HG02610 (cell line): ENCODE results near the gene GLRA1.

Experiments
- ATAC-seq: cut with Tn5 transposase; IDR thresholded peaks from one replicate; pipeline ENCODE4 v1.9.1; 2021; ENCODE audit warnings: mild to moderate bottlenecking, moderate library complexity; ENCODE audit not compliant: unreplicated experiment

GLRA1 gene

DNA sequence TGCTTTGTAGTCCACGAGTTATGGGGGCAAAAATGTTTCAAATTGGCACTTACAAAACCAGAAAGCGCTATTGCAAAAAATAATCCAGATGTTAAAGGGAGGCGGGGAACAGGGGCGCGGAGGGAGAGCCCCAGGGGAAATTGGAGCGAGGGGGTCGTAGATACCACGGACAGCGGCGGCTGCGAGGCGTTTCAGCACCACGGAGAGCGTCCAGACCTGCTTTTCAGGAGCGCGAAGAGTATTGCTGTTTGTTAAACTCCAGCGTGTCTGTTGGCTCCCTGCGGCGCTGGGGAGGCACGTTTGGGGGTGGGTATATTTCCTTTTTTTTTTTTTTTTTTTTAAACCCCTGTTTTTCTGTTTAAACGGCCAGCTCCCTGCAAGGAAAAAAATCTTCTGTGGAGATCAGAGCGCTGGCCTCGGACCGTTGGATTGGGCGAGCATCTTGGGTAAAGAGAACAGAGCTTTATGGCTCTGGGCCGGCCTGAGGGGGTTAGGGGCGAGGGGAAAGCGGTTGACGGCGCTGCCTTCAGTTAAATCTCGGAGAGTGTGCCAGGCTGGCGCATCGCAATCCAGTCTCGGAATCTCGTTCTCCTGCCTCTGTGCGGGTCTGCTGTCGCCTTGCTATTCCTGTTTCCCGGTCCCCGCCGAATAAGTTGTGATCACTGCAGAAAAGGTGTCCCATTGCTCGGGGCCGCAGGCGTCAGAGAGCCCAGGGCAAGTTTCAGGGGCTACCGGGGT, at the start of gene GLRA1:
TSS of gene GLRA1 (minus strand) at position 288 of the 738 bp plus-strand sequence. CDS start 302 bp downstream, outside the sequence.
- no peak for ATAC-seq

DNA sequence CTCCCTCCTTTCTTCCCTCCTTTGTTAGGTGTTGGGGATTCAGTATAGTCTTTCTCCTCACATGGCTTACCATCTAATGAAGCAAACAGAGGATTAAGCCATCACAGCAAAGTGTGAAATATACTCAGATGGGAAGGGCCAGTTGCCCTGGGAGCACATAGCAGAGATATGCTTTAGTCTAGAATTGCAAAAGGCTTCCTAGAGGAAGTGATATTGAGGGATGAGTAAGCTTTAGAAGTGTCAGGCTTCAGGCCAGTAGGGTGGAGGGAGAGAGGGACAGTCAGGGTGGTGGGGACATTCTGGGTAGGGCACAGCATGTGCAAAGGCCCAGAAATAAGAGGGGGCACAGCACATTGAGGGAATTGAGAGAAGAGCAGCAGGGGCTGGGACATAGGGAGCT, 46.2 kb upstream of the GLRA1 start:
- no peak for ATAC-seq

DNA sequence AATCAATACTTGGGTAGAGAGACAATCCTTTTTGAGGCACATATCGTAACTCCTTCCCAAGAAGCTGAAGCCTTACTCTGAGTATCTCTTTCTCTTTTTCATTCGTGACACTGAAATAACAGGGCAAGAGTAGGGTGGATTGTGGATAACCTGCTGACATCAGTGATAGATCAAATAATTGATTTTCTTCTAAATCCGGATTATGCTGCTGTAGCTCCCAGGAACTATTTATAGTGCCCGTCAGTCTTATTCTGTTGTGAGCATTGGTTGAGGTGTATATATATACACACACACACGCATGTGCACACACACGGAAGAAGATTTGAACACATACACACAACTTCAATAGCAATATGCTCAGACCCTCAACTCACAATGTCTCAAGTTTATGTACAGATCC, 43.2 kb upstream of the GLRA1 start:
- ATAC-seq, result no peak

DNA sequence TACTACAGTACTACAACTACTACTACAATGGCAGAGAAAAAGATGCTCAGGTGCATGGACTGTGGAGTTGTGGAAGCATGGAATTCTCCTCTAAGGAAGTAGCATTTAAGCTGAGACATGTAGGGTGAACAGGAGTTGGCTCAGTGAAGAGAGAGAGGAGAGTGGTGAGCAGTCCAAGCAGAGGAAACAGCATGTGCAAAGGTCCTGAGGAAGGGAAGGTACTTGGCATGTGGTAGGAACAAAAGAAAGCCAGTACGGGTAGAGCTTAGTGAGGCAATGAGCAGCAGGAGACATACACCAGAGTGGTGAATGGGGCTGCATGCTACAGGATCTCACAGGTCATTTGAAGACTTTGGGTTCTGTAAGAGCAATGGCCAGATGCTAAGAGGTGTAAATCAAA, 41.4 kb upstream of the GLRA1 start:
- ATAC-seq, result no peak

DNA sequence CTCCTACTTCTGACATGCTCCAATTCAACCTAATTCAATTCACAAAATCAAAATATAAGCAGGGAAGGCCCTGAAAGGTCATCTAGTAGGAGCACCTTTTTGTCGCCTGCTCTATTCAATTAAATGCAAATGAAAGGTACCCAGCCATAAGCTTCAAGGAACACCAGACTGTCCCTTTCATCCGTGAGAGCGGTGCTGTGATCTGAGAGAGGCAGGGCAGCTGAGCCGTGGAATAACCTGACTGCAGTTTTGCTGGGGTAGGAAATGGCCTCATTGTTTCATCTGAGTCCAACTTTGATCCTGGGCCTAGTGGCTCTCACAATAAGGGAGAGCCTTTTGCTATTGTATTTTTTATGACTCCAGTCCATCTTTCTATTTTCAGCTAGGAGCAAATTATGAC, 39.8 kb upstream of the GLRA1 start:
- ATAC-seq, result no peak

DNA sequence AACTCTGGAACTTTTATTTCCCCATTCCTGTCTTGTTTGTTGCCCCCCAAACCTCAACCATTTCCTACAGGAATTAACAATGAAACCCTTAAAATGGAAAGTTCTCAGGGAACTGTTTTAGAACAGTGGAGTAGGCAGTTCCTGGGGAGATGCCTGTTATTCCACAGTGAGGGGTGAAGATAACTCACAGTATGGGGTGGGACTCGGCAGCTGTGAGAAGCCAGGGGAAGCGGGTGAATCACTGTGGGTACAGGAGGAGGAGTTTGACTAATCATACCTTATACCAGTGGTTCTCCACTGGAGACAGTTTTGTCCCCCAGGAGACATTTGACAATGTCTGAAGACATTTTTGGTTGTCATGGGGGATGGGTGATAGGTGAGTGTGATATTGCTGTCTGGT, 36.9 kb upstream of the GLRA1 start:
- no peak for ATAC-seq

DNA sequence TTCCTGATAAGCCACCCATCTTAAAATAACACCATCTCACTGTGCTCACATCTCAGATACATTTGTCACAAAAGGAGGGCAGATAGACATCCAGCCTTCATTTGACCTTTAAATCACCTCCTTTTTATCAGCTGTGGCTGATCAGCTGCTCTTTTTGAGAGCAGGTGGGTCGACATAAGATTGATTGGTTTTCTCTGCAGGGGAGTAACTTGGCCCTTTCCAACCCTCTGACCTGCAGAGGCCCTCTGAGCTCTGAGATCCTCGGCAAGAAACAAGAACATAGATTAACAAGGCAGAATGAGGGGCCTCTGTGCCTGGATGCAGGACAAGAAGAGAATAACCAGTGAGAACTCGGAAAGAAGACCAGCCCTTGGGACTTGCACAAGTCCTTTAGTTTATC, 33.5 kb upstream of the GLRA1 start:
- no peak for ATAC-seq

DNA sequence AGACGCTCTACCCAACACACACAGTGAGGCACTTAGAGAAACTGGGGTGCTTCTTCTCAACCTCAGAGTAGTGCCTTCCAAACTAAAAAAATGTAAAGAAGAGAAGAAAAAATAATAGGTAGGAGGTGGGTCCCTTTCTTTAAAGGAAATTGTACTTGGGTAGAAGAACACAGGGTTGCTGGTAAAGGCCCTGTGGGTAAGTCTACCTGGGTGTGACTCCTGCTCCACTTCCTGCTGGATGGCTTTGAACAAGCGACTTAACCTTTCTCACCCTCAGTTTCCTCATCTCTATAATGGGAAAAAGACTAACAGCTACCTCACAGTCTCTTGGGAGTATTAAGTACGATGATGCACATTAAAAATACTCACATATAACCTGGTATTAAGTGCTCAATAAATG, 32.1 kb upstream of the GLRA1 start:
- no peak for ATAC-seq

DNA sequence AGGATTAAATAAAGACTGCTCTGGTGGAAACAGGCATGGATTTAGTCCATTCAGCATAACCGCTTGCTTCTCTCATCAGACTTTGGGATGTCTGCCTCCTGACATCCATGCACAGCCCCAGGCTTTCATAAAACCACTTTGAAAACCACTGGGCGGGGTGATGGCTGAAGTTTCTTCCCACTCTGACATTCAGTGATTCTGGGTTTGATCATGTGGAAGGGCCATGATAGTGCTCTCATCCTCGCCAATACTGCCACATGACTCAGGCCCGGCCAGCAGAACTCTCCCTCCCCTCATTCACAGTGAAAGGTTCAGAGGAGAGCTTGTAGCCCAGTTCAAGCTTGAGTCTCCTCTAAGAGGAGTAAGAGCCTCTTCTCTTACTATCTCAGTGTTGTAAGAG, 29.6 kb upstream of the GLRA1 start:
- ATAC-seq, result no peak

DNA sequence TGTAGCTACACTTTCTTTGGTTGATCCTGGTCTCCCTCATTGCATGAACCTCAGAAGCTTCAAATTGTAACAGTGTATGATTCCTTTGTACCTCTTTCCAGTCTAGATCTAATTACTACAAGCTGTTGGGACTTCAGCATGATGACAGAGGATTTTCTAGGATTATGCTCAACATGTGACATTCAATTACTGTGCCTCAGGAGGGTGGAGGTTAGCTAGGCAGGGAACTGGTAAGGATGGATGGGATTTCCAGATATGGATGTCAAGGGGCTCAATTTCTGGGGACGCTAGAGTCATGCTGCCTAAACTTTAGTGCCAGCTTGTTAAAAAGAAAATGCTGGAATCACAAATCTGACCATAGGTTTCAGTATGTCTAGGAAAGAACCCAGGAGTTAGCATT, 29.2 kb upstream of the GLRA1 start:
- ATAC-seq, result no peak

DNA sequence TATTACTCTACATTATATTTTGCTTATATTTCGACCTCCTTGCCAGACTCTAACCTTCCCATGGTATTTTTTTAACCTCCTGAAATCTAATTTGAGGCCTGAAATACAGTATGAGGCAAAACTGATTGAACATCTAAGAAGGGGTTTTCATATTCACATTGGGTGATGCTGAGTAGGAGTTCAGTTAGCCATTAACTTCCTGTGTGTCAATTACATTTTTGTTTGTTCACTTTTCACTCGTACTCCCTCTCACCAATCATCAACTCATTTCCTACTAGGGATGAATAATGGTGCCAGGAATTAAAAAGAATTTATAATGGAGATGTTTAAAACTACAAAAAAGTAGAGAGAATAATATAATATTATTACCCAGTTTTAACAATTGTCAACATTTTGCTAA, 27.6 kb upstream of the GLRA1 start:
- ATAC-seq, result no peak

DNA sequence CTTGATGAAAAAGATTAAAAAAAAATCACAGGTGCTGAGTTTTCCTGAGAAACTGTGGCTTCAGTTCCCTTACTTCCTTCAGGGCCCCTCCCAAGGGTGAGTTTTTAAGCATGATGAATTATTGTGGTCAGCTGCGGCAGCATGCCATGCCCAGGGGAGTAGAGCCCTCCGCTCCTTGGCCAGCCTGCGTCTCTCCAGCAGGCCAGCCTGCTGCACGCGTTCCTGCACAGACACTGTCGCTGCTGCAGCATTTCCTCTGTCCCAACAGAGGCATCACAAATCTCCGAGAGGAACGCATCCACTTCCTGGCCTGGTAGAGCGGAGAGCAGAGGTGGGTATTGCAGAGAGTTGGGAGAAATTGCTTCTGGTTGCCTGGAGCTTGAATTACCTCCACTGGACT, 26.1 kb upstream of the GLRA1 start:
- ATAC-seq, result no peak

DNA sequence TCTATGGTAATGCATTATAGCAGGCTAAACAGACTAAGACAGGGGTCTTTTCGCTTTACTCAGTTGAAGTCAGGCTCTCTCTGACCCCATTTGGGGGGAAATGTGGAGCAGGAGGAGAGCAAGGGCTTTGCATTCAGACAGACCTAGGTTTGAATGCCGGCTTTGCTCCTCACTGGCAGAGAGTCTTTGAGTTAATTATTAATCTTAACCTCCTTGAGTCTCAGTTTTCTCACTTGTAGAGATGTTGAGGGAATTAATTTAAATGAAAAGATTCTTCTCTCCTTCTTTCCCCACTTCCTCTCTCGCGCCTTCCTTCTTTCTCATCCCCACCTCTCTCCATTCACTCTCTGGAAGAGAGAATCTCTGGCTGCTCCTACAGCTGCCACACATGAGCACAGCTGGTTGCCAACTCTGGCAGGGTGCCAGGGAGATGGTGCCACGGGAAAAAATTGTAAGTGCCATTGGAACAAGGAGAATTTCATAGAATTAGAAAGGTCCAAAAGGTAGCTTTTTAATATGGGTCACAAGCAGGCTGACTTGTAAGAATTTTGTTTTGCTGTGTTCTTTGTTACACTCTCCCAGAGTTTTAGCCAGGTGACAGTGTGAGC, 25.2 kb upstream of the GLRA1 start:
- no peak for ATAC-seq

DNA sequence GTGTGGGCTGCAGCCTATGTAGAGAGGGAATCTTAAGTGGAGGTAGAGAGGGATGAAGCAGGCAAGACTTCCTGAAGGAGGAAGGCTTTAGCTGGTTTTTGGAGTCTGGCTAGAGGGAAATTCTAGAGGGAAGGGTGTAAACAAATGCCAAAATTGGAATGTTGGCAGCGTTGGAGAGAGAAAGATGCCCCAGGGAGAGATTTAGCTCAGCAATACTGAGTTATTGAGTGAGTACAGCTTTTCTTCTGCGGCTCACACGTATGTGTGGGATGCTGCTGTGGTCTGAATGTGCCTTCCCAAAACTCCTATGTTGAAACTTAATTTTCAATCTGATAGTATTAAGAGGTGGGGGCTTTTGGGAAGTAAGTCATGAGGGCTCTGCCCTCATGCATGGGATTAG, 24.5 kb upstream of the GLRA1 start:
- ATAC-seq, result no peak

DNA sequence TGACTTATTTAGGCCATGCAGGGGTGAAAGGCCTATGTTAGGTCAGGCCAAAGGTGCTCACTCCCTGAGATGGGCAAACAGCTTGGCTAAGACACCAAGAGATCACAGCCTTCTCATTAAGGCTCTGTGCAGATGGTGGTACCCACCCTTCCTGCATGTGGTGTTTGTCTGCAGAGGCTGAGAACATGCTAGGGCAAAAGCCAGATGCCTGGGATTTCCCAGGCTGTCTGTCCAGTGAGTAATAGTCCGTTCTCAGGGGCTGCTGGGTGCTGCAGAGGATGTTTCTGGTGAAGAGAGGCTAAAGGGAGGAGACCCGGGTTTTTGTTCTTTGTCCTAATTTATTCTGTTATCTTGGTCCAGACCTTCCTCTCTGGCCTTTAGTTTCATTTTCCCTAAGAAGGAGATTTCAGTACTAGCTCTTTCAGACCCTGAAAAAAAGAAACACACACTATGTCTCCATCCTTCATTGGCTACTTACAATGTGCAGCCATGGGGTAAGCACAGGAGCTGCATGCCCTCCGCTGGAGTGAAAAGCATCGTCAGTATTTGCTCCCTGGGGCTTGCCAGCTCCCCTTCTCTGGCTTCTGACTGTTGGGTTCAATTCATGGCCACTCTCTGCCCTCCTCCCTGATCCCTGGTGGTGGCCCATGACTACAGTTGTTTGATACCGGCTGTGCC, 23.4 kb upstream of the GLRA1 start:
- ATAC-seq, result peak; percentile 78

DNA sequence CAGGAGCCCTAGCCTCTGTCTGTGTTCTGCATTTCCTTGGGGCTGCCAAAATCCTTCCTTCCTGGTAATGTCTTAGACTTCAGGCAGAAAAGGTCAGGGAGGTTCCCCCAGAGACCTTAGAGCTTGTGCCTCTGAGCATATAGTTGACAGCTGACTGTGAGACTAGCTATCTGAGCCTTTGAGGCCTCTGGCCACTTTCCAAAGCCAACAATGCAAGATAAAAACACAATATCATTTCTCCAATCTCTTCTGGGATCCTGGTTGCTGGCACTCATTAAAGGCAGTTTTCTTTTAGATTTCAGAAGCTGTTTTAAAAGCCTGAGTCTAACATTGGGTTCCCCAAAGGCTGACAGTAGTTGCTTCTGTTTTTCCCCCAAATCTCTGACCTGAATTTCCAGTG, 13.2 kb upstream of the GLRA1 start:
- no peak for ATAC-seq

DNA sequence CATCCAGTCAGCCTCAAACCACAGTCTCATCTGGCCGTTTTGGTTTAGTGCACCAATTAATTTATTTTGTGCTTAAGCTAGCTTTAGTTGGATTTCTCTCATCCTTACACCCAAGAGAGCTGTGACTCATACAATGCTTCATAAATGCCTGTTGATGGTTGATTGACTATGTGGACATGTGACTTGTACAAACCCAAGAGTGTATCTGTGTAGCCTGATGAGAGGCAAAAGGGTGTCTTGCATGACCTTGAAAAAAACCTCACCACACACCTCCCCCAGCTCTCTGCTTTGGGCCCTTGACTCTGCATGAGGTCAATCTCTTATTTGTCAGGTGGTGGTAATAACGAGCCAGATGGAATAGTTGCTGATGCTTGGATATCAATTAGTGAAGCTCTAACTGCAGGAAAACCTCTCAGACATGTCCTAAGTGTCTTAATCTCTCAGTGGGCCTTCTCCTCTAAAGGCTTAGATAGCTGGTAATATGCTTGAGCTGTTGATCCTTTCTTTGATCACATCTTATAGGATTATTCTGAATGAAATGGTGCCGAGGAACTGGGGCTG, 10.6 kb upstream of the GLRA1 start:
- no peak for ATAC-seq

DNA sequence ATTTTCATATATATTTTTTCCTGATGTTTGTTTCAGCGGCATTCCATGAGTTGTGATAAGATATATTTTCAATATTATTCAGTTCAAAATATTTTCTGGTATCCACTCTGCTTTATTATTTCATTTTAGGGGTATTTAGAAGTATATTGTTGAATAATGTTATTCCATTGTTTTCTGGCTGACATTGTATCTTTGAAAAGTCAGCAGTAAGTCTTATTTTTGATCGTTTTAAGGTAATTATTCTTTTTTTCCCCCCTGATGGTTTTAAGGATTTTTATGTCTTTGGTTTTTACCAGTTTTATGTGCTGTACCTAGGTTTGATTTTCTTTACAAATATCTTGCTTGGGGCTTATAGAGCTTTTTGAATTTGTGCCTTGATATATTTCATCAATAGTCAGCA, 6.6 kb upstream of the GLRA1 start:
- no peak for ATAC-seq

DNA sequence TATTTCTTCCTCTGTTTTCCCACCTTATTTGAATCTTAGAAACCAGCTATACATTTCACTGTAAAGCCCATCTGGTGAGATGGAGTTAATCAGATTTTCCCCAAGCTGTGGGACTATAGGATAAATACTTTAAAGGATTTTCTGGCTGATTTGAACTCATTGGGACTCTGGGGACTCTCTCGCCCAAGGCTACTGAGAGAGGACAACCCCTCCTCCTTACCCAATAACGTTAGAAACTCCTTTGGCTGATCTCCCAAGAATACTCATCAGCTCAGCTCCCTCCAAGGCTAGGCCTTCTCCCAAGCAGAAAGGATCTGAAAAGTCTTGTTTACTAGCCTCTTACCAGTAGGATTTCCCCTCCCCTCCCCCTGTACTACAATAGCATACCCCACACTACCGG, 1.5 kb upstream of the GLRA1 start:
- no peak for ATAC-seq

DNA sequence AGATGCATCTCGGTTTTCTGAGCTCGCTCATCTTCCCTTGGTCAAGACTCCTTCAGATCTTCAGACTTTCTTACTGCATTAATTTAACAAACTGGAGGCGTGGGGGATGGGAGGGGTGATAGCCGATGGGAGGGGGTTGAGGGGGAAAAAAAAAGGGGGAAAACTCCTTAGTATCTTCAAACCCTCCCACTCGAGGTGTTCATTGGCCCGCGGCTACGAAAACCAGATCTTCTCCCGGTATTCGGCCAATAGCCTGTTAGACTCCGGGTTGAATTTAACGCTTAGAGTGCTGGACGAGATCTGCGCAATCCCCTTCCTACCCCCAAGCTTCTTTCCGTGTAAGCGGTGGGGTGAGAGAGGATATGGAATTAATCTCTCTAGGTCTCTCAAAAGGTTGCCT, 689 bp upstream of the GLRA1 start:
- no peak for ATAC-seq

DNA sequence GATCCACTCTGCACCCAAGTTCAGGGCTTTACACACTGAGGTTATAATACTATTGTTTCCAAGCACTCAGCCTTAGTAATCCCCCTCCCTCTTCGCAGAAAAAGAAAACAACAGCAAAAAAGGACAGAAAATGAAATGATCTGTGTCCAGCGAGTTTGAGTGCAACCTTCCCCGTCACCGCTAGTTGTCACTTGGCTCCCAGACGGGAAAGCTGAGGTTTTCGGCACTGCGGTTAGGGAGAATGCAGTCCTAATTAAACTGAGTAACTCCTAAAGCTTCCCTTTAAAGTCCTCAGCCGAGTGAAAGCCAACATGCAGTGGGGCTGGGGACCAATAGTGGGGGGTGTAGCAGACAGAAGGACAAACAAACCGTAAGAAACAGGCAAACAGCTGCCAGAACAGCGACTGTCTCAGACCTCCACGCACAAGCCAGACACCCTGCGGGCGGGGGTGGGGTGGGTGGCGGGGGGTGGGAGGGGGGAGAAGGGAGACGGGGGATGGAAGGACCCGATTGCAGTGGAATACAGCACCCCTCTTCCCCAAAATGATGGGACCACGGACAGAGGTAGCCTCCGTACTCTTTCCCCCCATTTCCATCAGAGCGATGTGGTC, 680 bp downstream of the GLRA1 start:
- ATAC-seq, result no peak

DNA sequence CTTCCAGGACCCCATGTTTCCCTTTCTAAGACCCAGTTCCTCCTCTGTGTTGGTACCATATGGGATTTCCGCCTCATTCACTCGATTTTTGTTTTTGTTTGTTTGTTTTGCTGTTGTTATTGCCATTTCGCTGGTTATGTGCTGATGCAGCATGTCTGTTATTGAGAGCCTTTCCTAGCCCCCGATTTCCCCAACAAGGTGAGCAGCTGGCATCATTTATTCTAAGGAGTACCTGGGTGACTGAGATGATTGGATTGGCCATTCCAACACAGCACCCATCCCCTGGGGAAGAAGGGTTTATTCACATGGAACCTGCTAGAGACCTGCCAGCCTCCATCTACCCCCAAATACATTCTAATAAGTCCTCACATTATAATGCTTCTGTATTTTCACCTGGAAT, 2.7 kb downstream of the GLRA1 start:
- ATAC-seq, result no peak
